ENCODE data around the gene TIGIT. TPM values are rescaled to one million over a fixed set of nuclear protein-coding genes. Genes with fewer than 3 reads are reported as not detected.

TIGIT gene
- total RNA-seq, 1 donor from 2014 or later: 6.7 TPM

- intact Hi-C loops (cut with micrococcal nuclease): loop anchor here (1.0 to 5.0 kb wide), 6 partner anchors 42 to 138 kb away; no protein-coding TSS in a partner anchor
- Mint-ChIP-seq H3K9me3 (no peaks in the 10 kb centered on the region), H3K4me1 (ENCODE audit: low read depth) (peaks cover 31% of the 10 kb centered on the region), H3K36me3 (ENCODE audit: low read depth) (no peaks in the 10 kb centered on the region), H3K4me3 (ENCODE audit: low read depth) (peak overlapping the region; percentile 13), H3K27ac (peak overlapping the region; percentile 84), H3K27me3 (ENCODE audit: low read depth) (no peaks in the 10 kb centered on the region)
- peak; percentile 69 for DNase-seq (ENCODE audit: low spot score)
Measured at GRCh38 chr3:114290911-114291901, 2.6 kb upstream of the TIGIT start.

- H3K27ac Mint-ChIP-seq: no peak overlapping the region
- H3K4me3 Mint-ChIP-seq (ENCODE audit: low read depth): no peak overlapping the region
- no peaks in the 10 kb centered on the region for H3K27me3 Mint-ChIP-seq (ENCODE audit: low read depth)
- intact Hi-C loops (cut with micrococcal nuclease): loop anchor here (5.0 kb wide), 2 partner anchors 53 to 67 kb away; no protein-coding TSS in a partner anchor
- no peaks in the 10 kb centered on the region for H3K9me3 Mint-ChIP-seq
- peaks cover 37% of the 10 kb centered on the region for H3K4me1 Mint-ChIP-seq (ENCODE audit: low read depth)
- peaks cover 1% of the 10 kb centered on the region for H3K36me3 Mint-ChIP-seq (ENCODE audit: low read depth)
- DNase-seq (ENCODE audit: low spot score): no peak
Measured at GRCh38 chr3:114294940-114295480, 1.2 kb downstream of the TIGIT start.

- H3K4me1 Mint-ChIP-seq (ENCODE audit: low read depth): peaks cover 31% of the 10 kb centered on the region
- H3K9me3 Mint-ChIP-seq: no peaks in the 10 kb centered on the region
- DNase-seq (ENCODE audit: low spot score): no peak
- no peaks in the 10 kb centered on the region for H3K27me3 Mint-ChIP-seq (ENCODE audit: low read depth)
- no peak overlapping the region for H3K27ac Mint-ChIP-seq
- peaks cover 3% of the 10 kb centered on the region for H3K36me3 Mint-ChIP-seq (ENCODE audit: low read depth)
- H3K4me3 Mint-ChIP-seq (ENCODE audit: low read depth): no peak overlapping the region
- intact Hi-C loops (cut with micrococcal nuclease): no loop called here
Measured at GRCh38 chr3:114295946-114296345, 2.1 kb downstream of the TIGIT start.

GRCh38 chr3:114299421-114299820, 5.6 kb downstream of the TIGIT start:
- no peak for DNase-seq (ENCODE audit: low spot score)
- Mint-ChIP-seq H3K4me1 (ENCODE audit: low read depth) (peaks cover 18% of the 10 kb centered on the region), H3K36me3 (ENCODE audit: low read depth) (peaks cover 3% of the 10 kb centered on the region), H3K27me3 (ENCODE audit: low read depth) (peaks cover 2% of the 10 kb centered on the region), H3K9me3 (no peaks in the 10 kb centered on the region), H3K27ac (no peak overlapping the region), H3K4me3 (ENCODE audit: low read depth) (no peak overlapping the region)
- intact Hi-C loops (cut with micrococcal nuclease): loop anchor here (2.0 kb wide), 1 partner anchor 147 kb away; no protein-coding TSS in a partner anchor

GRCh38 chr3:114299941-114300624, 6.3 kb downstream of the TIGIT start:
- intact Hi-C loops (cut with micrococcal nuclease): loop anchor here (2.0 kb wide), 1 partner anchor 147 kb away; no protein-coding TSS in a partner anchor
- no peak for DNase-seq (ENCODE audit: low spot score)
- Mint-ChIP-seq H3K4me3 (ENCODE audit: low read depth) (no peak overlapping the region), H3K27ac (no peak overlapping the region), H3K36me3 (ENCODE audit: low read depth) (peaks cover 6% of the 10 kb centered on the region), H3K27me3 (ENCODE audit: low read depth) (peaks cover 2% of the 10 kb centered on the region), H3K9me3 (no peaks in the 10 kb centered on the region), H3K4me1 (ENCODE audit: low read depth) (peaks cover 14% of the 10 kb centered on the region)

GRCh38 chr3:114307222-114307830, 13.5 kb downstream of the TIGIT start:
- no peak overlapping the region for H3K4me3 Mint-ChIP-seq (ENCODE audit: low read depth)
- peak overlapping the region; percentile 93 for H3K27ac Mint-ChIP-seq
- H3K36me3 Mint-ChIP-seq (ENCODE audit: low read depth): peaks cover 23% of the 10 kb centered on the region
- intact Hi-C loops (cut with micrococcal nuclease): loop anchor here (5.0 kb wide), 1 partner anchor 35 kb away; no protein-coding TSS in a partner anchor
- DNase-seq (ENCODE audit: low spot score): no peak
- no peaks in the 10 kb centered on the region for H3K9me3 Mint-ChIP-seq
- no peaks in the 10 kb centered on the region for H3K27me3 Mint-ChIP-seq (ENCODE audit: low read depth)
- H3K4me1 Mint-ChIP-seq (ENCODE audit: low read depth): peaks cover 36% of the 10 kb centered on the region

GRCh38 chr3:114307832-114308231, 14.0 kb downstream of the TIGIT start:
- intact Hi-C loops (cut with micrococcal nuclease): loop anchor here (5.0 kb wide), 1 partner anchor 34 kb away; no protein-coding TSS in a partner anchor
- peak overlapping the region; percentile 93 for H3K27ac Mint-ChIP-seq
- no peak overlapping the region for H3K4me3 Mint-ChIP-seq (ENCODE audit: low read depth)
- no peaks in the 10 kb centered on the region for H3K9me3 Mint-ChIP-seq
- peaks cover 23% of the 10 kb centered on the region for H3K36me3 Mint-ChIP-seq (ENCODE audit: low read depth)
- peaks cover 36% of the 10 kb centered on the region for H3K4me1 Mint-ChIP-seq (ENCODE audit: low read depth)
- no peak for DNase-seq (ENCODE audit: low spot score)
- no peaks in the 10 kb centered on the region for H3K27me3 Mint-ChIP-seq (ENCODE audit: low read depth)

- intact Hi-C loops (cut with micrococcal nuclease): loop anchor here (5.0 kb wide), 1 partner anchor 34 kb away; no protein-coding TSS in a partner anchor
- H3K27me3 Mint-ChIP-seq (ENCODE audit: low read depth): no peaks in the 10 kb centered on the region
- H3K36me3 Mint-ChIP-seq (ENCODE audit: low read depth): peaks cover 23% of the 10 kb centered on the region
- H3K27ac Mint-ChIP-seq: peak overlapping the region; percentile 93
- H3K4me3 Mint-ChIP-seq (ENCODE audit: low read depth): no peak overlapping the region
- H3K9me3 Mint-ChIP-seq: no peaks in the 10 kb centered on the region
- DNase-seq (ENCODE audit: low spot score): no peak
- peaks cover 38% of the 10 kb centered on the region for H3K4me1 Mint-ChIP-seq (ENCODE audit: low read depth)
Measured at GRCh38 chr3:114308377-114308776, 14.5 kb downstream of the TIGIT start.

- Mint-ChIP-seq H3K27me3 (ENCODE audit: low read depth) (no peaks in the 10 kb centered on the region), H3K9me3 (no peaks in the 10 kb centered on the region), H3K36me3 (ENCODE audit: low read depth) (peaks cover 23% of the 10 kb centered on the region), H3K4me1 (ENCODE audit: low read depth) (peaks cover 43% of the 10 kb centered on the region), H3K4me3 (ENCODE audit: low read depth) (no peak overlapping the region), H3K27ac (peak overlapping the region; percentile 93)
- DNase-seq (ENCODE audit: low spot score): no peak
- intact Hi-C loops (cut with micrococcal nuclease): loop anchor here (5.0 kb wide), 1 partner anchor 33 kb away; no protein-coding TSS in a partner anchor
Measured at GRCh38 chr3:114308830-114309229, 15.0 kb downstream of the TIGIT start.

GRCh38 chr3:114310695-114311094, 16.9 kb downstream of the TIGIT start:
- Mint-ChIP-seq H3K27ac (peak overlapping the region; percentile 55), H3K36me3 (ENCODE audit: low read depth) (peaks cover 16% of the 10 kb centered on the region), H3K4me1 (ENCODE audit: low read depth) (peaks cover 56% of the 10 kb centered on the region), H3K27me3 (ENCODE audit: low read depth) (no peaks in the 10 kb centered on the region), H3K9me3 (no peaks in the 10 kb centered on the region), H3K4me3 (ENCODE audit: low read depth) (no peak overlapping the region)
- intact Hi-C loops (cut with micrococcal nuclease): loop anchor here (2.0 kb wide), 1 partner anchor 68 kb away; no protein-coding TSS in a partner anchor
- DNase-seq (ENCODE audit: low spot score): no peak

GRCh38 chr3:114313426-114313825, 19.6 kb downstream of the TIGIT start:
- intact Hi-C loops (cut with micrococcal nuclease): no loop called here
- peak overlapping the region; percentile 59 for H3K27ac Mint-ChIP-seq

GRCh38 chr3:114314282-114314681, 20.5 kb downstream of the TIGIT start:
- no peak for DNase-seq (ENCODE audit: low spot score)
- intact Hi-C loops (cut with micrococcal nuclease): no loop called here
- H3K36me3 Mint-ChIP-seq (ENCODE audit: low read depth): no peaks in the 10 kb centered on the region
- peaks cover 58% of the 10 kb centered on the region for H3K4me1 Mint-ChIP-seq (ENCODE audit: low read depth)
- H3K4me3 Mint-ChIP-seq (ENCODE audit: low read depth): no peak overlapping the region
- H3K9me3 Mint-ChIP-seq: no peaks in the 10 kb centered on the region
- no peaks in the 10 kb centered on the region for H3K27me3 Mint-ChIP-seq (ENCODE audit: low read depth)
- H3K27ac Mint-ChIP-seq: peak overlapping the region; percentile 45

More at GRCh38 chr3:114313426-114313825, 19.6 kb downstream of the TIGIT start:
- H3K4me3 Mint-ChIP-seq (ENCODE audit: low read depth): no peak overlapping the region
- peaks cover 2% of the 10 kb centered on the region for H3K36me3 Mint-ChIP-seq (ENCODE audit: low read depth)
- DNase-seq (ENCODE audit: low spot score): no peak
- no peaks in the 10 kb centered on the region for H3K9me3 Mint-ChIP-seq
- peaks cover 62% of the 10 kb centered on the region for H3K4me1 Mint-ChIP-seq (ENCODE audit: low read depth)
- H3K27me3 Mint-ChIP-seq (ENCODE audit: low read depth): no peaks in the 10 kb centered on the region

Measured in activated T-helper 2 cell treated with anti-CD3 and anti-CD28 coated beads, Interferon-gamma antibody, Interleukin-2, Interleukin-4, amounts not matched to agents 10 μg/mL and 5 μg/mL and 100 μg/mL, durations not matched to agents 14 hours and 24 hours and 36 hours (primary cell).